ENCODE results near the gene RNF157. TPM values are rescaled to one million over a fixed set of nuclear protein-coding genes. Genes with fewer than 3 reads are reported as not detected.
A peak's percentile ranks its signal among the peaks of the same experiment; 100 is the strongest.

RNF157 gene
- total and polyA plus RNA-seq, 2 of the 4 experiments (the other 2 are of a cell fraction), result 0.54 to 1.3 TPM

GRCh38 chr17:76271669-76272540 lies 31.6 kb upstream of the RNF157 start:
- POLR2A ChIA-PET (ENCODE audit: unreplicated experiment), result no interaction called here

More at GRCh38 chr17:76271669-76272540, 31.6 kb upstream of the RNF157 start:
- no peak overlapping the region for H3K27ac ChIP-seq (ENCODE audit: insufficient read depth, low read length)
- peaks cover 24 to 50% of the 10 kb centered on the region in 2 experiments for H3K79me1 ChIP-seq (ENCODE audit: low read depth in 1 of 2, low read length in 2 of 2)
- H4K20me1 ChIP-seq (ENCODE audit: insufficient read depth, low read length), result no peaks in the 10 kb centered on the region; the same call in 1 of the 2 replicates
- peak overlapping the region; percentile 66 for H2AK9ac ChIP-seq (replicated peaks; ENCODE audit: low read depth, low read length, poor library complexity)
- H4K5ac ChIP-seq (ENCODE audit: low read depth, low read length), result no peak overlapping the region
- H3K4ac ChIP-seq (ENCODE audit: low read depth, low read length), result no peak overlapping the region
- H4K8ac ChIP-seq (ENCODE audit: low read depth in 2 of 2, low read length in 2 of 2), result no peak overlapping the region; a peak in 1 of 4 replicates
- no peak overlapping the region for H3K4me3 ChIP-seq (ENCODE audit: insufficient read depth, low read depth, low read length)
- no peak overlapping the region for H4K91ac ChIP-seq (ENCODE audit: insufficient read depth, low read depth, low read length)
- intact Hi-C loops (cut with micrococcal nuclease) (no loop called here), dilution Hi-C loops (cut with HindIII; ENCODE audit: low sequenced_read_pairs, unreplicated experiment) (no loop called here), in situ Hi-C loops (cut with MboI; ENCODE audit: low sequenced_read_pairs) (no loop called here)
- no peak overlapping the region for H3K9ac ChIP-seq (ENCODE audit: low read depth, low read length)
- no peak overlapping the region for H2BK5ac ChIP-seq (ENCODE audit: low read depth, low read length, poor library complexity, severe bottlenecking)
- H2BK20ac ChIP-seq (ENCODE audit: low read depth, low read length), result no peak overlapping the region
- H2BK15ac ChIP-seq (ENCODE audit: low read depth, low read length), result no peak overlapping the region
- 59% methylated on average over 11 of the region's 38 CpGs; no CpG with 5 or more reads in 1 of the 2 experiments for WGBS, 2 experiments (ENCODE audit: extremely low coverage in 2 of 2, insufficient read length in 1 of 2)
- peaks cover 4% of the 10 kb centered on the region; the same call in 1 of the 2 replicates for H3K9me1 ChIP-seq (ENCODE audit: insufficient read depth, low read length)
- BruUV-seq (replicated peaks), result no TSS peak
- H3K56ac ChIP-seq (ENCODE audit: extremely low read depth, insufficient read depth, low read length), result no peak overlapping the region
- no peak overlapping the region for H3K23ac ChIP-seq (ENCODE audit: low read depth, low read length)
- H3K36me3 ChIP-seq (ENCODE audit: control insufficient read depth, insufficient read depth, low read length), result peaks cover 8% of the 10 kb centered on the region
- DNase-seq (no peak), ATAC-seq (ENCODE audit: low read depth) (no peak)
- CTCF ChIA-PET, result no interaction called here
- H3K14ac ChIP-seq (replicated peaks; ENCODE audit: low read depth, low read length), result no peak overlapping the region
- H3K4me1 ChIP-seq (ENCODE audit: control insufficient read depth, insufficient read depth, low read length), result peaks cover 13% of the 10 kb centered on the region
- peak overlapping the region; percentile 33 for H2AFZ ChIP-seq (replicated peaks; ENCODE audit: low read length, poor library complexity)
- H3K18ac ChIP-seq (ENCODE audit: low read depth, low read length), result no peak overlapping the region
- no peaks in the 10 kb centered on the region for H3K27me3 ChIP-seq (ENCODE audit: control insufficient read depth, insufficient read depth, low read length)
- no peaks in the 10 kb centered on the region for H3K9me3 ChIP-seq (ENCODE audit: control insufficient read depth, insufficient read depth, low read length)
- TF ChIP-seq ELK1 (IDR thresholded peaks at IDR 0.05; ENCODE audit: borderline replicate concordance, low read depth, low read length), result no peak
- peak; percentile 4 for TF ChIP-seq POLR2A (IDR thresholded peaks at IDR 0.05; ENCODE audit: low read depth, low read length)
- no peak overlapping the region for H2BK120ac ChIP-seq (ENCODE audit: low read depth, low read length)
- H2AK5ac ChIP-seq (ENCODE audit: low read depth, low read length), result no peak overlapping the region
- H3K4me2 ChIP-seq (ENCODE audit: low read depth, low read length), result no peak overlapping the region

Data from IMR-90 (cell line).